H1 (cell line): Measurements from ENCODE around the gene MBOAT2. TPM values are rescaled to one million over a fixed set of nuclear protein-coding genes. Genes with fewer than 3 reads are reported as not detected.

Experiments
- CTCF ChIA-PET: fragments of 300-600 bp; sonication (Branson Sonifier 250); formaldehyde crosslinking; loops from one replicate; lab custom pipeline; 2021; ENCODE audit not compliant: partially characterized antibody; lab: Charles Lee
- POLR2A ChIA-PET: fragments of 300-600 bp; sonication (Branson Sonifier 250); formaldehyde crosslinking; loops from one replicate; lab custom pipeline; 2021; ENCODE audit warnings: inconsistent platforms; ENCODE audit not compliant: partially characterized antibody; lab: Charles Lee
- DNase-seq, 2 experiments: peaks; one replicate each; pipeline versions ENCODE4 v3.0.0 to v3.0.0-alpha.2; 2010 to 2022; ENCODE audit warnings: low spot score in 2 of 2, low read depth in 1 of 2, mixed read lengths in 1 of 2
- FAIRE-seq: peaks from 2 replicates; lab custom pipeline; 2011; peaks lifted over from hg19 to GRCh38; lab: Jason Lieb, UNC
- H2AFZ ChIP-seq: 2 replicates; pipeline ENCODE4 v1.8.1; 2012; ENCODE audit warnings: low read length, inconsistent platforms
- H2AK5ac ChIP-seq: 2 replicates; pipeline ENCODE4 v1.6.1; 2013; ENCODE audit warnings: low read depth, low read length
- H2BK120ac ChIP-seq: replicated peaks from 2 replicates; pipeline ENCODE3; 2013; ENCODE audit warnings: low read depth, low read length, inconsistent platforms
- H2BK12ac ChIP-seq: 2 replicates; pipeline ENCODE4 v1.6.1; 2013; ENCODE audit warnings: low read depth, low read length
- H2BK15ac ChIP-seq: 2 replicates; pipeline ENCODE4 v1.6.1; 2013; ENCODE audit warnings: low read length
- H2BK20ac ChIP-seq: 2 replicates; pipeline ENCODE4 v1.6.1; 2013; ENCODE audit warnings: low read length
- H2BK5ac ChIP-seq: 2 replicates; pipeline ENCODE4 v1.6.1; 2013; ENCODE audit warnings: low read depth, low read length
- H3K14ac ChIP-seq: 2 replicates; pipeline ENCODE4 v1.6.1; 2013; ENCODE audit warnings: inconsistent platforms; ENCODE audit not compliant: insufficient read length
- H3K18ac ChIP-seq: 2 replicates; pipeline ENCODE4 v1.6.1; 2013; ENCODE audit warnings: low read length; ENCODE audit errors: extremely low read depth
- H3K23ac ChIP-seq: 2 replicates; pipeline ENCODE4 v1.6.1; 2013; ENCODE audit warnings: inconsistent platforms; ENCODE audit not compliant: insufficient read length
- H3K23me2 ChIP-seq: 2 replicates; pipeline ENCODE4 v1.6.1; 2013; ENCODE audit warnings: low read depth, low read length
- H3K27ac ChIP-seq: 2 replicates; pipeline ENCODE4 v1.6.1; 2011; ENCODE audit warnings: low read depth, low read length, inconsistent platforms
- H3K27me3 ChIP-seq, 4 experiments: replicated peaks in 1 of 4; 1 replicate in 1 of 4; 2 replicates in 3 of 4; pipeline versions ENCODE4 v1.6.1 to v1.8.1; 2011 to 2013; ENCODE audit warnings: low read length in 3 of 4, mild to moderate bottlenecking in 3 of 4, inconsistent platforms in 2 of 4, mixed read lengths in 2 of 4, moderate library complexity in 1 of 4; ENCODE audit not compliant: control insufficient read depth in 3 of 4, insufficient read depth in 3 of 4; ENCODE audit errors: extremely low read depth in 1 of 4
- H3K36me3 ChIP-seq, 4 experiments: 2 replicates each; pipeline versions ENCODE4 v1.6.1 to v1.8.1; 2011 to 2013; ENCODE audit warnings: mild to moderate bottlenecking in 4 of 4, low read length in 3 of 4, moderate library complexity in 2 of 4, control low read depth in 1 of 4, inconsistent platforms in 1 of 4; ENCODE audit not compliant: insufficient read depth in 4 of 4, control insufficient read depth in 2 of 4
- H3K4ac ChIP-seq: replicated peaks from 2 replicates; pipeline ENCODE3; 2013; ENCODE audit warnings: low read length, low read depth, mixed read lengths, inconsistent platforms; ENCODE audit not compliant: insufficient read length
- H3K4me1 ChIP-seq, 4 experiments: replicated peaks in 1 of 4; 1 replicate in 1 of 4; 2 replicates in 3 of 4; pipeline versions ENCODE4 v1.6.1 to v1.8.1; 2011 to 2013; ENCODE audit warnings: low read length in 3 of 4, inconsistent platforms in 2 of 4, mixed read lengths in 1 of 4; ENCODE audit not compliant: insufficient read depth in 4 of 4, control insufficient read depth in 3 of 4
- H3K4me2 ChIP-seq, 2 experiments: 2 replicates each; pipeline versions ENCODE4 v1.6.1 to v1.8.1; 2011 to 2013; ENCODE audit warnings: low read depth in 2 of 2, low read length in 2 of 2, control low read depth in 1 of 2, inconsistent platforms in 1 of 2, mild to moderate bottlenecking in 1 of 2; ENCODE audit not compliant: insufficient read depth in 1 of 2
- H3K4me3 ChIP-seq, 4 experiments: fragments of 200-600, 300-600 bp in 1 of 4; sonication (generic), shearing (Covaris generic), sonication (Bioruptor Twin) in 1 of 4; 2 replicates each; pipeline versions ENCODE4 v1.5.1 to v1.8.1; 2011 to 2016; ENCODE audit warnings: low read length in 4 of 4, low read depth in 3 of 4, control low read depth in 2 of 4, inconsistent platforms in 2 of 4, mild to moderate bottlenecking in 2 of 4, mixed read lengths in 1 of 4, moderate library complexity in 1 of 4; ENCODE audit not compliant: insufficient read depth in 2 of 4; ENCODE audit errors: extremely low read depth in 1 of 4
- H3K56ac ChIP-seq: replicated peaks from 2 replicates; pipeline ENCODE3; 2013; ENCODE audit warnings: low read depth, mild to moderate bottlenecking, mixed read lengths, low read length, inconsistent platforms; ENCODE audit not compliant: insufficient read length
- H3K79me1 ChIP-seq: 2 replicates; pipeline ENCODE4 v1.6.1; 2013; ENCODE audit warnings: low read depth, low read length, control low read depth
- H3K79me2 ChIP-seq, 2 experiments: 2 replicates each; pipeline versions ENCODE4 v1.6.1 to v1.8.1; 2012 to 2013; ENCODE audit warnings: low read length in 2 of 2, mild to moderate bottlenecking in 2 of 2, inconsistent platforms in 1 of 2; ENCODE audit not compliant: insufficient read depth in 2 of 2, control insufficient read depth in 1 of 2
- H3K9ac ChIP-seq, 4 experiments: replicated peaks in 1 of 4; 1 replicate in 1 of 4; 2 replicates in 3 of 4; pipeline versions ENCODE4 v1.6.1 to v1.8.1; 2011 to 2013; ENCODE audit warnings: low read depth in 3 of 4, low read length in 3 of 4, control low read depth in 2 of 4, mild to moderate bottlenecking in 2 of 4, moderate library complexity in 2 of 4, inconsistent platforms in 1 of 4; ENCODE audit errors: extremely low read depth in 1 of 4
- H3K9me3 ChIP-seq, 2 experiments: 2 replicates each; pipeline versions ENCODE4 v1.6.1 to v1.8.1; 2012 to 2013; ENCODE audit warnings: mild to moderate bottlenecking in 2 of 2, moderate library complexity in 2 of 2, control low read depth in 1 of 2, inconsistent platforms in 1 of 2, low read depth in 1 of 2, low read length in 1 of 2, mixed read lengths in 1 of 2; ENCODE audit not compliant: insufficient read depth in 2 of 2
- H4K20me1 ChIP-seq, 2 experiments: replicated peaks in 1 of 2; 2 replicates each; pipeline versions ENCODE3 to v1.8.1; 2011 to 2013; ENCODE audit warnings: inconsistent platforms in 2 of 2, low read length in 2 of 2, mild to moderate bottlenecking in 1 of 2; ENCODE audit not compliant: insufficient read depth in 2 of 2, control insufficient read depth in 1 of 2
- H4K5ac ChIP-seq: 2 replicates; pipeline ENCODE4 v1.6.1; 2013; ENCODE audit warnings: low read length, low read depth, mixed read lengths, inconsistent platforms; ENCODE audit not compliant: insufficient read length
- H4K8ac ChIP-seq: 2 replicates; pipeline ENCODE4 v1.8.0; 2013; ENCODE audit warnings: mild to moderate bottlenecking, moderate library complexity, low read length, inconsistent platforms; ENCODE audit not compliant: insufficient read depth; ENCODE audit errors: extremely low read depth
- H4K91ac ChIP-seq: replicated peaks from 2 replicates; pipeline ENCODE3; 2013; ENCODE audit warnings: low read length, mixed read lengths, inconsistent platforms; ENCODE audit not compliant: insufficient read length
- CEBPB ChIP-seq: IDR thresholded peaks from 2 replicates; pipeline ENCODE4 v1.6.1; 2012; ENCODE audit warnings: low read depth, low read length
- KDM5A ChIP-seq: fragments of 200-600 bp; IDR thresholded peaks from 2 replicates; pipeline ENCODE4 v1.7.1; 2012; ENCODE audit warnings: mild to moderate bottlenecking, low read length, inconsistent platforms, mixed read lengths
- RXRA ChIP-seq: IDR thresholded peaks from 2 replicates; pipeline ENCODE4 v1.6.1; 2011; ENCODE audit warnings: low read depth, mild to moderate bottlenecking, low read length, moderate library complexity; ENCODE audit not compliant: insufficient read depth
- WGBS, 2 experiments: shearing (Covaris generic) in 1 of 2; methylation state at CpG; one replicate each; pipeline versions ENCODE4 v1.1.6 to v1.1.7; 2013 to 2015; ENCODE audit warnings: low lambda C conversion rate in 2 of 2, mixed read lengths in 2 of 2, inconsistent platforms in 1 of 2, low coverage in 1 of 2, missing lambda C conversion rate in 1 of 2; ENCODE audit not compliant: insufficient replicate concordance in 2 of 2, insufficient coverage in 1 of 2, insufficient read length in 1 of 2; ENCODE audit errors: extremely low coverage in 1 of 2, missing lambda C conversion rate in 1 of 2; 5-methylcytosine and 5-hydroxymethylcytosine counted together
- polyA plus RNA-seq, 7 experiments: library from polyadenylated mRNA; depleted of rRNA in 3 of 7; stranded (reverse) in 5 of 7; unstranded in 2 of 7; fragments of >200 nt in 5 of 7; fragments of 200-250 nt in 2 of 7; gene quantifications; 1 replicate in 5 of 7; 2 replicates in 1 of 7; 4 replicates in 1 of 7; pipeline versions ENCODE4 v1.2.1 to v1.2.3, GENCODE V29; 2011 to 2013; ENCODE audit warnings: missing spikeins in 2 of 7, mixed read lengths in 2 of 7
- total RNA-seq: library from RNA; stranded (reverse); fragmentation: NEBNext Ultra II Directional; extraction: Animal tissue kit (Norgen Biotek cat#: 25700); gene quantifications from 2 replicates; pipeline ENCODE4 v1.2.1, GENCODE V29; 2021

MBOAT2 gene
- total and polyA plus RNA-seq, 2 of the 8 experiments (the other 6 are each of a cell fraction or from before 2014, with no cell fraction given) = 11.2 to 23.4 TPM

DNA sequence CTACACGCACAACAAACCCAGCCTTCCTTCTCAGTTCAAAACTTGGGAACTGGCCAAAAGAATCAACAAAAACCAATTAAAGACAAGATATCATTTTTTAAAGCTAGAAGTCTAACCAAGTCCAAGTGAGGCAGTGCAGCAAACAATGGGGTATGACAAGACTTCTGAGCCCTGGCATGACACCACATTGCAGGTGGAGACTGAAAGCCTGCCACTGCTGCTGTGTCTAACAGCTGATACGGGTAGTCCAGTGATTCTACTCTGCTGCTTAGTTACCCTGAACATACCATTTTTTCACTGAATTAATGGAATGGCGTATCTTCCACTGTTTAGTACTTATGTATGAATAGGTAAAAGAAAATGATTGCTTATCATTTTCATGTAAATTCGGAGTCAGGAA, 118.7 kb downstream of the MBOAT2 start:
- Histone ChIP-seq H3K4me1 (peaks cover 0 to 5% (median 3%) of the 10 kb centered on the region in 4 experiments; a peak in 5 of 7 replicates), H2AFZ (no peak overlapping the region), H3K23me2 (no peaks in the 10 kb centered on the region), H2AK5ac (no peak overlapping the region), H2BK12ac (no peak overlapping the region), H3K4me3 (no peak overlapping the region), H3K79me2 (no peaks in the 10 kb centered on the region), H3K9ac (no peak overlapping the region), H3K56ac (no peak overlapping the region), H4K91ac (no peak overlapping the region), H4K5ac (no peak overlapping the region), H3K27me3 (no peaks in the 10 kb centered on the region), H4K8ac (no peak overlapping the region), H3K4me2 (no peak overlapping the region), H3K79me1 (no peaks in the 10 kb centered on the region), H2BK120ac (no peak overlapping the region), H2BK5ac (no peak overlapping the region), H3K14ac (no peak overlapping the region), H3K4ac (no peak overlapping the region), H3K23ac (no peak overlapping the region), H3K9me3 (no peaks in the 10 kb centered on the region), H2BK20ac (no peak overlapping the region), H3K36me3 (peaks cover 0 to 3% (median 0%) of the 10 kb centered on the region in 4 experiments; a peak in 2 of 8 replicates), H2BK15ac (no peak overlapping the region), H4K20me1 (no peaks in the 10 kb centered on the region), H3K18ac (no peak overlapping the region), H3K27ac (no peak overlapping the region)
- 93% methylated on average over 4 of the region's 4 CpGs; no CpG with 5 or more reads in 1 of the 2 experiments for WGBS, 2 experiments
- no peak for DNase-seq
- POLR2A ChIA-PET = no interaction called here
- TF ChIP-seq CEBPB = no peak
- no peak for TF ChIP-seq KDM5A
- no peak for TF ChIP-seq RXRA
- CTCF ChIA-PET = interaction anchor here (0.6 to 1.6 kb wide), 6 partner anchors 12 to 1876 kb away, joined by 3 to 6 read pairs (median 4); no protein-coding TSS in a partner anchor
- FAIRE-seq = no peak
